GM23338 (cell line): ENCODE results near the gene REG1B. TPM values are rescaled to one million over a fixed set of nuclear protein-coding genes. Genes with fewer than 3 reads are reported as not detected.

Experiments
- ATAC-seq: fragments of 200-7000 bp; cut with Tn5 transposase; 3 replicates; pipeline ENCODE4 v1.9.1; 2020
- DNase-seq: peaks from one replicate; pipeline ENCODE4 v3.0.0-alpha.2; 2015; ENCODE audit warnings: low spot score
- H2AFZ ChIP-seq: fragments of 200-600 bp; sonication (generic); 2 replicates; pipeline ENCODE4 v1.8.0; 2016; ENCODE audit warnings: antibody characterized with exemption, mild to moderate bottlenecking, moderate library complexity
- H3F3A ChIP-seq: fragments of 200-600 bp; sonication (generic); replicated peaks from 2 replicates; pipeline ENCODE4 v1.8.0; 2017; ENCODE audit warnings: antibody characterized with exemption, mixed run types, low read depth
- H3K27ac ChIP-seq: fragments of 200-600 bp; sonication (generic); 2 replicates; pipeline ENCODE4 v1.6.1; 2016; ENCODE audit warnings: low read depth
- H3K27me3 ChIP-seq: fragments of 200-600 bp; sonication (generic); 2 replicates; pipeline ENCODE4 v1.8.0; 2016; ENCODE audit warnings: mild to moderate bottlenecking, mixed run types, moderate library complexity; ENCODE audit not compliant: insufficient read depth
- H3K36me3 ChIP-seq: fragments of 200-600 bp; sonication (generic); 2 replicates; pipeline ENCODE4 v1.8.0; 2016; ENCODE audit warnings: mild to moderate bottlenecking; ENCODE audit not compliant: insufficient read depth
- H3K4me1 ChIP-seq: fragments of 200-600 bp; sonication (generic); 2 replicates; pipeline ENCODE4 v1.8.0; 2016; ENCODE audit warnings: mild to moderate bottlenecking, moderate library complexity; ENCODE audit not compliant: insufficient read depth
- H3K4me2 ChIP-seq: fragments of 200-600 bp; sonication (generic); 2 replicates; pipeline ENCODE4 v1.7.1; 2017; ENCODE audit warnings: mixed run types
- H3K4me3 ChIP-seq: fragments of 200-600 bp; sonication (generic); 2 replicates; pipeline ENCODE4 v1.6.1; 2016; ENCODE audit warnings: mixed run types
- H3K79me2 ChIP-seq: fragments of 200-600 bp; sonication (generic); replicated peaks from 2 replicates; pipeline ENCODE4 v1.8.0; 2017; ENCODE audit warnings: mild to moderate bottlenecking; ENCODE audit not compliant: insufficient read depth
- H3K9me2 ChIP-seq: fragments of 200-600 bp; sonication (generic); 2 replicates; pipeline ENCODE4 v1.8.0; 2017; ENCODE audit not compliant: insufficient read depth
- H4K20me1 ChIP-seq: fragments of 200-600 bp; sonication (generic); replicated peaks from 2 replicates; pipeline ENCODE4 v1.8.0; 2017; ENCODE audit warnings: mild to moderate bottlenecking; ENCODE audit not compliant: insufficient read depth
- H3K27ac Mint-ChIP-seq: 2 replicates; pipeline ENCODE4 v1.8.0; 2020; ENCODE audit warnings: inconsistent platforms, mild to moderate bottlenecking, moderate library complexity, mixed read lengths
- H3K27me3 Mint-ChIP-seq: 3 replicates; pipeline ENCODE4 v1.8.0; 2022; ENCODE audit warnings: low read depth, mild to moderate bottlenecking, moderate library complexity, mixed read lengths, inconsistent platforms; ENCODE audit not compliant: insufficient read depth, poor library complexity
- H3K36me3 Mint-ChIP-seq: 3 replicates; pipeline ENCODE4 v1.8.0; 2021; ENCODE audit warnings: low read depth, mild to moderate bottlenecking, inconsistent platforms, moderate library complexity, mixed read lengths
- H3K4me1 Mint-ChIP-seq: 3 replicates; pipeline ENCODE4 v1.8.0; 2020; ENCODE audit warnings: mild to moderate bottlenecking, inconsistent platforms, mixed read lengths
- H3K4me3 Mint-ChIP-seq: 3 replicates; pipeline ENCODE4 v1.8.0; 2021; ENCODE audit warnings: moderate library complexity, mild to moderate bottlenecking, inconsistent platforms, mixed read lengths
- H3K9me3 Mint-ChIP-seq: 3 replicates; pipeline ENCODE4 v1.8.0; 2020; ENCODE audit warnings: moderate library complexity, mild to moderate bottlenecking, inconsistent platforms, mixed read lengths
- JUNB ChIP-seq: IDR thresholded peaks from one replicate; pipeline ENCODE4 v1.6.1; 2016; ENCODE audit warnings: antibody characterized with exemption; ENCODE audit not compliant: unreplicated experiment
- NANOG ChIP-seq: IDR thresholded peaks from 2 replicates; pipeline ENCODE4 v1.6.1; 2016; ENCODE audit warnings: antibody characterized with exemption, borderline replicate concordance
- REST ChIP-seq: IDR thresholded peaks from one replicate; pipeline ENCODE4 v1.6.1; 2018; ENCODE audit warnings: antibody characterized with exemption; ENCODE audit not compliant: unreplicated experiment
- ZNF462 ChIP-seq: fragments of 250-450 bp; sonication (Bioruptor Pico); IDR thresholded peaks from 2 replicates; pipeline ENCODE4 v1.5.0; 2020; ENCODE audit warnings: mild to moderate bottlenecking, moderate library complexity
- polyA plus RNA-seq: library from polyadenylated mRNA; unstranded; fragments of >200 nt; fragmentation: Nextera tagmentation; extraction: Ambion mirVana; gene quantifications from 2 replicates; pipeline ENCODE4 v1.2.1, GENCODE V29; 2016
- total RNA-seq: library from RNA; depleted of rRNA; stranded (reverse); fragments of >200 nt; shearing (Covaris generic); gene quantifications from 2 replicates; pipeline ENCODE4 v1.2.3, GENCODE V29; 2014

REG1B gene
- total and polyA plus RNA-seq, 2 experiments from 2014 or later = not detected

- no peaks in the 10 kb centered on the region for H3K4me1 Mint-ChIP-seq
- Histone ChIP-seq H3K27me3 (no peaks in the 10 kb centered on the region), H3K79me2 (no peaks in the 10 kb centered on the region), H3K4me2 (no peak overlapping the region), H3K4me3 (no peak overlapping the region), H3K9me2 (peaks cover 3% of the 10 kb centered on the region; the same call in 1 of the 2 replicates), H3K4me1 (no peaks in the 10 kb centered on the region), H3K36me3 (peaks cover 4% of the 10 kb centered on the region; the same call in 1 of the 2 replicates), H3F3A (no peaks in the 10 kb centered on the region), H4K20me1 (no peaks in the 10 kb centered on the region), H3K27ac (no peak overlapping the region), H2AFZ (no peak overlapping the region)
- ATAC-seq = no peak
- H3K27me3 Mint-ChIP-seq = peaks cover 3% of the 10 kb centered on the region
- no peaks in the 10 kb centered on the region for H3K36me3 Mint-ChIP-seq
- peaks cover 3% of the 10 kb centered on the region; the same call in 1 of the 3 replicates for H3K9me3 Mint-ChIP-seq
- no peak overlapping the region for H3K27ac Mint-ChIP-seq
- TF ChIP-seq NANOG = no peak
- no peak for TF ChIP-seq REST
- no peak for TF ChIP-seq JUNB
- no peak for TF ChIP-seq ZNF462 (CRISPR knock-in tag)
- DNase-seq = no peak
- no peak overlapping the region for H3K4me3 Mint-ChIP-seq
Observed at GRCh38 chr2:79122676-79123075, 34.9 kb upstream of the REG1B start.
